ENCODE measurements around the gene RPS8.

RPS8 gene

GRCh38 chr1:44730741-44731512 lies 44.4 kb upstream of the RPS8 start, which contains the start of gene RNU5D-1 (continued):
- no peak for TF ChIP-seq ZNF202 (tag by site-specific recombination; IDR thresholded peaks at IDR 0.05; ENCODE audit: borderline replicate concordance)
- peak; percentile 28; the same call in 1 of the 2 replicates for TF ChIP-seq ZNF513 (tag by site-specific recombination; IDR thresholded peaks at IDR 0.05)
- no peak for TF ChIP-seq HOXA7 (CRISPR knock-in tag; IDR thresholded peaks at IDR 0.05; ENCODE audit: borderline replicate concordance)
- 0 out of 2 replicates have a peak, but pooled peaks have one; percentile 37 for TF ChIP-seq ZNF843 (tag by site-specific recombination; IDR thresholded peaks at IDR 0.05)
- TF ChIP-seq ZNF366 (tag by site-specific recombination; conservative IDR thresholded peaks at IDR 0.05), result peak; percentile 99
- TF ChIP-seq ZNF626 (tag by site-specific recombination; IDR thresholded peaks at IDR 0.05), result no peak
- TF ChIP-seq ZNF26 (tag by site-specific recombination; IDR thresholded peaks at IDR 0.05), result no peak
- TF ChIP-seq ZNF660 (tag by site-specific recombination; IDR thresholded peaks at IDR 0.05), result peak; percentile 97
- TF ChIP-seq ZNF148 (tag by site-specific recombination; IDR thresholded peaks at IDR 0.05; ENCODE audit: borderline replicate concordance), result no peak
- TF ChIP-seq KLF10 (tag by site-specific recombination; IDR thresholded peaks at IDR 0.05), result peak; percentile 88
- TF ChIP-seq ZNF561 (tag by site-specific recombination; IDR thresholded peaks at IDR 0.05; ENCODE audit: borderline replicate concordance), result peak; percentile 88
- peak; percentile 53 for TF ChIP-seq SP3 (tag by site-specific recombination; IDR thresholded peaks at IDR 0.05)
- TF ChIP-seq ZNF324 (tag by site-specific recombination; IDR thresholded peaks at IDR 0.05), result peak; percentile 76; the same call in 1 of the 2 replicates
- TF ChIP-seq ZNF24 (tag by site-specific recombination; IDR thresholded peaks at IDR 0.05), result peak; percentile 54; the same call in 1 of the 2 replicates
- TF ChIP-seq ZNF426 (tag by site-specific recombination; IDR thresholded peaks at IDR 0.05), result no peak
- TF ChIP-seq ZBTB21 (tag by site-specific recombination; IDR thresholded peaks at IDR 0.05), result no peak
- TF ChIP-seq ZNF560 (tag by site-specific recombination; IDR thresholded peaks at IDR 0.05; ENCODE audit: borderline replicate concordance), result no peak
- 0 out of 2 replicates have a peak, but pooled peaks have one; percentile 3 for TF ChIP-seq ZBTB7A (tag by site-specific recombination; IDR thresholded peaks at IDR 0.05; ENCODE audit: low read depth)
- TF ChIP-seq ZNF704 (tag by site-specific recombination; IDR thresholded peaks at IDR 0.05), result no peak
- no peak; the same call in 1 of the 2 replicates for TF ChIP-seq ZBTB48 (tag by site-specific recombination; IDR thresholded peaks at IDR 0.05)
- TF ChIP-seq ZBTB1 (tag by site-specific recombination; IDR thresholded peaks at IDR 0.05), result no peak
- TF ChIP-seq ZNF792 (tag by site-specific recombination; IDR thresholded peaks at IDR 0.05), result no peak
- TF ChIP-seq ZNF280C (tag by site-specific recombination; IDR thresholded peaks at IDR 0.05), result no peak
- TF ChIP-seq ZNF140 (tag by site-specific recombination; IDR thresholded peaks at IDR 0.05), result no peak
- no peak for TF ChIP-seq ZNF658 (tag by site-specific recombination; IDR thresholded peaks at IDR 0.05)
- TF ChIP-seq ZNF692 (tag by site-specific recombination; IDR thresholded peaks at IDR 0.05), result peak; percentile 97

Measured in HEK293 (cell line).